Smooth muscle cell of bladder (primary cell): ENCODE measurements around the gene CUL1. TPM values are rescaled to one million over a fixed set of nuclear protein-coding genes. Genes with fewer than 3 reads are reported as not detected.

Experiments used
- total RNA-seq: library from RNA; depleted of rRNA; stranded (reverse); fragments of >200 nt; gene quantifications from 2 replicates; pipeline ENCODE4 v1.2.3, GENCODE V29; 2014

CUL1 gene
- 38.4 and 48.0 TPM in 2 replicates for total RNA-seq

GRCh38 chr7:148698397-148699023 is at the start of gene CUL1:
CUL1 (plus strand) TSS chr7:148698903; CDS start chr7:148730123, 31,220 bp downstream.

Other genes starting within 250 kb of the CUL1 start
- gene C7orf33, start 108.1 kb upstream of the CUL1 start, total RNA-seq: not detected in 2 replicates
- 2.8 and 3.1 TPM in 2 replicates for gene EZH2, start 185.4 kb downstream of the CUL1 start, total RNA-seq